ENCODE measurements around the gene MOB1B.
"Not testable (repeated sequence)": the region's sequence is repeated elsewhere in the genome, so short reads cannot be mapped to it uniquely, and the experiment has no call there.

The MOB1B gene

GRCh38 chr4:70901984-70902576 is at the start of gene MOB1B:
Gene MOB1B, plus strand, starts transcription at chr4:70902369. Its CDS starts 168 bp downstream, at chr4:70902537.
- DNase-seq, result peak; percentile 89

GRCh38 chr4:70855464-70855863 is 46.7 kb upstream of the MOB1B start:
- no peak for DNase-seq

- DNase-seq, result no peak
Observed at GRCh38 chr4:70858454-70858853, 43.7 kb upstream of the MOB1B start.

- DNase-seq, result no peak
Observed at GRCh38 chr4:70859066-70859465, 43.1 kb upstream of the MOB1B start.

- DNase-seq, result no peak
Observed at GRCh38 chr4:70863099-70863790, 38.9 kb upstream of the MOB1B start.

GRCh38 chr4:70868778-70869177 is 33.4 kb upstream of the MOB1B start:
- no peak for DNase-seq

GRCh38 chr4:70873216-70873615 is 29.0 kb upstream of the MOB1B start:
- no peak for DNase-seq

GRCh38 chr4:70874268-70875156 is 27.7 kb upstream of the MOB1B start:
- no peak for DNase-seq

- no peak for DNase-seq
Observed at GRCh38 chr4:70877556-70877955, 24.6 kb upstream of the MOB1B start.

- DNase-seq, result no peak
Observed at GRCh38 chr4:70880739-70881138, 21.4 kb upstream of the MOB1B start.

- DNase-seq, result no peak
Observed at GRCh38 chr4:70885174-70885573, 17.0 kb upstream of the MOB1B start.

GRCh38 chr4:70892086-70892769 is 9.9 kb upstream of the MOB1B start:
- no peak for DNase-seq

GRCh38 chr4:70893790-70894189 is 8.4 kb upstream of the MOB1B start:
- no peak for DNase-seq

GRCh38 chr4:70895405-70895804 is 6.8 kb upstream of the MOB1B start:
- DNase-seq, result no peak

- no peak for DNase-seq
Observed at GRCh38 chr4:70895811-70896491, 6.2 kb upstream of the MOB1B start.

GRCh38 chr4:70898581-70898980 is 3.6 kb upstream of the MOB1B start:
- DNase-seq, result not testable (repeated sequence)

- DNase-seq, result no peak
Observed at GRCh38 chr4:70901607-70901983, 574 bp upstream of the MOB1B start.

GRCh38 chr4:70902577-70903290 is 565 bp downstream of the MOB1B start:
- DNase-seq, result no peak

- peak; percentile 2 for DNase-seq
Observed at GRCh38 chr4:70903291-70903603, 1.1 kb downstream of the MOB1B start.

- no peak for DNase-seq
Observed at GRCh38 chr4:70908993-70909556, 6.9 kb downstream of the MOB1B start.

- DNase-seq, result no peak
Observed at GRCh38 chr4:70914000-70914399, 11.8 kb downstream of the MOB1B start.

- no peak for DNase-seq
Observed at GRCh38 chr4:70914631-70915030, 12.5 kb downstream of the MOB1B start.

Data from CD4-positive, alpha-beta T cell treated with Interleukin-6 for 4 hours (primary cell).